Gastrocnemius medialis (tissue), 4 donors: Measurements from ENCODE around the gene AGAP1.

Experiments used
- CTCF ChIP-seq, 5 experiments: fragments of 450-650 bp in 3 of 5; fragments of 200-600 bp in 2 of 5; sonication (generic) in 2 of 5; IDR thresholded peaks in 4 of 5; conservative IDR thresholded peaks in 1 of 5; 1 replicate in 4 of 5; 2 replicates in 1 of 5; pipeline ENCODE4 v1.5.1; 2016 to 2019; ENCODE audit warnings: antibody characterized with exemption in 5 of 5, mild to moderate bottlenecking in 3 of 5, moderate library complexity in 3 of 5
- POLR2A ChIP-seq, 2 donors: fragments of 450-650 bp; IDR thresholded peaks; one replicate each; pipeline ENCODE4 v1.6.1; 2017; ENCODE audit warnings: antibody characterized with exemption in 2 of 2, mild to moderate bottlenecking in 2 of 2, moderate library complexity in 2 of 2

DNA sequence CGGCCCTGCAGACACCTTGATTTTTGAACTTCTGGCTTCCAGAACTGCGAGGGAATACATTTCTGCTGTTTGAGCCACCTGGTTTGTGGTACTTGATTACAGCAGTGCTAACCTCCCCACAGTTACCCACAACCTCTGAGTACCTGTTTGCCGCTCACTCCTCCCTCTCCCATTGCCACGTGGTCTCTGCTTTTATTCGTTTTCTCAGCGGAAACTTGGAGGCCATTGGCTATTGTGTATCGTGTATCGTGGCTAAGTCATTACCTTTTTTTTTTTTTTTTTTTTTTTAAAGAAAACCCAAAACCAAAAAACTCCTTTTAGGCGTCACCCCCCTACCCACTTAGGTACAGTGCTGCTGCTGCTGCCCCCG is 90.8 kb downstream of the AGAP1 start:
- no peak for TF ChIP-seq POLR2A (IDR thresholded peaks at IDR 0.05)
- TF ChIP-seq CTCF (IDR thresholded peaks at IDR 0.05 in 4 of 5, conservative IDR thresholded peaks at IDR 0.05 in 1 of 5): no peak
